ENCODE data around the gene TUBGCP2. TPM values are rescaled to one million over a fixed set of nuclear protein-coding genes. Genes with fewer than 3 reads are reported as not detected.

The TUBGCP2 gene
- total and polyA plus RNA-seq, 2 of the 13 experiments (the other 11 are each of a cell fraction or from before 2014, with no cell fraction given), result 21.3 to 34.5 TPM

DNA sequence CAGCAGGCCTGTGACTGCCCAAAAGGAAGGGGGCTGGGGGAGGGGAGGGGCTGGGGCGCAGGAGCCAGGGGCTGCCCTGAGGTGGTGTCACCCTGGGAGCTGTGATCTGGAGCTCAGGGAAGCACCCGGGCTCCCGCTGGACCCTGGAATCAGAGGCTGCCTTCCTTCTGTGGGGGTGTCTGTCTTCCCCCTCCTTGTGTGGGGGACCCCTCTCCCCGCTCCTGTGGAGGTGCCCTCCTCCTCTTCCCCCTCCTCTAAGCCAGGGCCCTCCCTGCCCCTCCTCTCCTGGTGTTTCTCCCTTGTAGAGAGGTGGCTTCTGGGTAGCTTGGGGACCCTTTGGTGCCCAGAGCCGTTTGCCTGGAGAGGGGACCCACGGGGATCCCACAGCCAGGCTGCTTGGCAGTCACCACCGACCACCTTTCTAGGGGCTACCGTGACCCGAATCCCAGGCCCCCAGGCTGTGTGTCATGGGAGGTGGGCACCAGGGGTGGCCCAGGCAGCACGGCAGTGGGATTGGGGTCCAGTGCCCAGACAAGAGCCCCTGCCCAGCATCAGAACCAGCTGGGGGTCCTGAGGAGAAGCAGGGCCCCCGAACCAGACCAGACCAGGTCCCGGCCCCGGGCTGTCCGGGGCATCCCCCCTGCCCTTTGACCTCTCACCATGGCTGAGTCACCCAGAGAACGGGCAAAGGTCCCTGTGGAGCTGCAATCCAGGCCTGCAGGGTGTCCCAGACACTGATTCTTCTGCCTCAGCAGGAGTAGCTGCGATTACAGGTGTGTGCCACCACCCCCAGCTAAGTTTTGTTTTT, 39.2 kb upstream of the TUBGCP2 start (continued):
- TF ChIP-seq KDM4B (CRISPR knock-in tag; IDR thresholded peaks at IDR 0.05) (no peak), ZNF891 (CRISPR knock-in tag; IDR thresholded peaks at IDR 0.05) (no peak), NCOR1 (IDR thresholded peaks at IDR 0.05; ENCODE audit: borderline replicate concordance, low read length) (peak; percentile 28; the same call in 1 of the 2 replicates), RARG (CRISPR knock-in tag; IDR thresholded peaks at IDR 0.05; ENCODE audit: low read depth) (no peak), TCF12 (IDR thresholded peaks at IDR 0.05) (no peak), TCF12 (CRISPR knock-in tag; IDR thresholded peaks at IDR 0.05) (0 out of 2 replicates have a peak, but pooled peaks have one; percentile 14), SMAD9 (CRISPR knock-in tag; IDR thresholded peaks at IDR 0.05) (no peak), ZNF235 (CRISPR knock-in tag; IDR thresholded peaks at IDR 0.05; ENCODE audit: borderline replicate concordance) (no peak), ERF (CRISPR knock-in tag; IDR thresholded peaks at IDR 0.05) (peak; percentile 28), IRX3 (CRISPR knock-in tag; IDR thresholded peaks at IDR 0.05; ENCODE audit: borderline replicate concordance, low read depth) (no peak), ZNF44 (CRISPR knock-in tag; IDR thresholded peaks at IDR 0.05) (no peak), SRF (IDR thresholded peaks at IDR 0.05; ENCODE audit: low read depth, low read length) (no peak), ZNF589 (CRISPR knock-in tag; conservative IDR thresholded peaks at IDR 0.05) (no peak), FOXA3 (CRISPR knock-in tag; IDR thresholded peaks at IDR 0.05) (0 out of 2 replicates have a peak, but pooled peaks have one; percentile 29), ZNF678 (CRISPR knock-in tag; IDR thresholded peaks at IDR 0.05) (no peak)
- TF ChIP-seq, protein P1, sequence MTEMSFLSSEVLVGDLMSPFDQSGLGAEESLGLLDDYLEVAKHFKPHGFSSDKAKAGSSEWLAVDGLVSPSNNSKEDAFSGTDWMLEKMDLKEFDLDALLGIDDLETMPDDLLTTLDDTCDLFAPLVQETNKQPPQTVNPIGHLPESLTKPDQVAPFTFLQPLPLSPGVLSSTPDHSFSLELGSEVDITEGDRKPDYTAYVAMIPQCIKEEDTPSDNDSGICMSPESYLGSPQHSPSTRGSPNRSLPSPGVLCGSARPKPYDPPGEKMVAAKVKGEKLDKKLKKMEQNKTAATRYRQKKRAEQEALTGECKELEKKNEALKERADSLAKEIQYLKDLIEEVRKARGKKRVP (CRISPR knock-in tag; IDR thresholded peaks at IDR 0.05), result no peak
- TF ChIP-seq, protein P2, sequence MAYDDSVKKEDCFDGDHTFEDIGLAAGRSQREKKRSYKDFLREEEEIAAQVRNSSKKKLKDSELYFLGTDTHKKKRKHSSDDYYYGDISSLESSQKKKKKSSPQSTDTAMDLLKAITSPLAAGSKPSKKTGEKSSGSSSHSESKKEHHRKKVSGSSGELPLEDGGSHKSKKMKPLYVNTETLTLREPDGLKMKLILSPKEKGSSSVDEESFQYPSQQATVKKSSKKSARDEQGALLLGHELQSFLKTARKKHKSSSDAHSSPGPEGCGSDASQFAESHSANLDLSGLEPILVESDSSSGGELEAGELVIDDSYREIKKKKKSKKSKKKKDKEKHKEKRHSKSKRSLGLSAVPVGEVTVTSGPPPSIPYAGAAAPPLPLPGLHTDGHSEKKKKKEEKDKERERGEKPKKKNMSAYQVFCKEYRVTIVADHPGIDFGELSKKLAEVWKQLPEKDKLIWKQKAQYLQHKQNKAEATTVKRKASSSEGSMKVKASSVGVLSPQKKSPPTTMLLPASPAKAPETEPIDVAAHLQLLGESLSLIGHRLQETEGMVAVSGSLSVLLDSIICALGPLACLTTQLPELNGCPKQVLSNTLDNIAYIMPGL (CRISPR knock-in tag; IDR thresholded peaks at IDR 0.05; ENCODE audit: borderline replicate concordance in 1 of 2, low read depth in 1 of 2), result no peak
- TF ChIP-seq, protein P3, sequence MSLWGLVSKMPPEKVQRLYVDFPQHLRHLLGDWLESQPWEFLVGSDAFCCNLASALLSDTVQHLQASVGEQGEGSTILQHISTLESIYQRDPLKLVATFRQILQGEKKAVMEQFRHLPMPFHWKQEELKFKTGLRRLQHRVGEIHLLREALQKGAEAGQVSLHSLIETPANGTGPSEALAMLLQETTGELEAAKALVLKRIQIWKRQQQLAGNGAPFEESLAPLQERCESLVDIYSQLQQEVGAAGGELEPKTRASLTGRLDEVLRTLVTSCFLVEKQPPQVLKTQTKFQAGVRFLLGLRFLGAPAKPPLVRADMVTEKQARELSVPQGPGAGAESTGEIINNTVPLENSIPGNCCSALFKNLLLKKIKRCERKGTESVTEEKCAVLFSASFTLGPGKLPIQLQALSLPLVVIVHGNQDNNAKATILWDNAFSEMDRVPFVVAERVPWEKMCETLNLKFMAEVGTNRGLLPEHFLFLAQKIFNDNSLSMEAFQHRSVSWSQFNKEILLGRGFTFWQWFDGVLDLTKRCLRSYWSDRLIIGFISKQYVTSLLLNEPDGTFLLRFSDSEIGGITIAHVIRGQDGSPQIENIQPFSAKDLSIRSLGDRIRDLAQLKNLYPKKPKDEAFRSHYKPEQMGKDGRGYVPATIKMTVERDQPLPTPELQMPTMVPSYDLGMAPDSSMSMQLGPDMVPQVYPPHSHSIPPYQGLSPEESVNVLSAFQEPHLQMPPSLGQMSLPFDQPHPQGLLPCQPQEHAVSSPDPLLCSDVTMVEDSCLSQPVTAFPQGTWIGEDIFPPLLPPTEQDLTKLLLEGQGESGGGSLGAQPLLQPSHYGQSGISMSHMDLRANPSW (CRISPR knock-in tag; IDR thresholded peaks at IDR 0.05; ENCODE audit: borderline replicate concordance), result no peak
- TF ChIP-seq, protein P4, sequence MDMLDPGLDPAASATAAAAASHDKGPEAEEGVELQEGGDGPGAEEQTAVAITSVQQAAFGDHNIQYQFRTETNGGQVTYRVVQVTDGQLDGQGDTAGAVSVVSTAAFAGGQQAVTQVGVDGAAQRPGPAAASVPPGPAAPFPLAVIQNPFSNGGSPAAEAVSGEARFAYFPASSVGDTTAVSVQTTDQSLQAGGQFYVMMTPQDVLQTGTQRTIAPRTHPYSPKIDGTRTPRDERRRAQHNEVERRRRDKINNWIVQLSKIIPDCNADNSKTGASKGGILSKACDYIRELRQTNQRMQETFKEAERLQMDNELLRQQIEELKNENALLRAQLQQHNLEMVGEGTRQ (IDR thresholded peaks at IDR 0.05; ENCODE audit: low read depth, low read length), result no peak
- TF ChIP-seq, protein P4 (CRISPR knock-in tag; IDR thresholded peaks at IDR 0.05; ENCODE audit: borderline replicate concordance), result no peak
